CD4-positive, alpha-beta T cell treated with Interleukin-15 for 4 hours (primary cell): ENCODE measurements around the gene CEP126.
"Not testable (repeated sequence)": the region's sequence is repeated elsewhere in the genome, so short reads cannot be mapped to it uniquely, and the experiment has no call there.

Experiments used
- DNase-seq: peaks from one replicate; pipeline ENCODE4 v3.0.0-alpha.2; 2020; ENCODE audit warnings: low spot score

The CEP126 gene

GRCh38 chr11:101929294-101929915 lies 14.6 kb downstream of the CEP126 start:
- no peak for DNase-seq

- DNase-seq, result no peak
Observed at GRCh38 chr11:101931692-101932091, 16.9 kb downstream of the CEP126 start.

GRCh38 chr11:101940901-101941520 lies 26.2 kb downstream of the CEP126 start:
- no peak for DNase-seq

- no peak for DNase-seq
Observed at GRCh38 chr11:101944923-101945322, 30.1 kb downstream of the CEP126 start.

GRCh38 chr11:101945448-101945847 lies 30.6 kb downstream of the CEP126 start:
- no peak for DNase-seq

- no peak for DNase-seq
Observed at GRCh38 chr11:101949680-101950220, 34.9 kb downstream of the CEP126 start.

GRCh38 chr11:101955278-101955677 lies 40.5 kb downstream of the CEP126 start:
- no peak for DNase-seq

- no peak for DNase-seq
Observed at GRCh38 chr11:101955701-101956100, 40.9 kb downstream of the CEP126 start.

GRCh38 chr11:101960231-101960630 lies 45.4 kb downstream of the CEP126 start:
- no peak for DNase-seq

GRCh38 chr11:101964200-101964599 lies 49.4 kb downstream of the CEP126 start:
- DNase-seq, result not testable (repeated sequence)

GRCh38 chr11:101974255-101974654 lies 59.4 kb downstream of the CEP126 start:
- DNase-seq, result no peak

- no peak for DNase-seq
Observed at GRCh38 chr11:101974771-101975170, 60.0 kb downstream of the CEP126 start.

GRCh38 chr11:101975734-101976133 lies 60.9 kb downstream of the CEP126 start:
- DNase-seq, result no peak

- DNase-seq, result no peak
Observed at GRCh38 chr11:101987370-101987769, 72.6 kb downstream of the CEP126 start.

- DNase-seq, result no peak
Observed at GRCh38 chr11:101993172-101993571, 78.4 kb downstream of the CEP126 start.

- DNase-seq, result not testable (repeated sequence)
Observed at GRCh38 chr11:101994052-101994469, 79.3 kb downstream of the CEP126 start.

- DNase-seq, result no peak
Observed at GRCh38 chr11:101996111-101996510, 81.3 kb downstream of the CEP126 start.

GRCh38 chr11:102001657-102002338 lies 87.0 kb downstream of the CEP126 start:
- no peak for DNase-seq

GRCh38 chr11:102004220-102004619 lies 89.4 kb downstream of the CEP126 start:
- DNase-seq, result no peak

GRCh38 chr11:102005306-102005705 lies 90.5 kb downstream of the CEP126 start:
- no peak for DNase-seq

- DNase-seq, result no peak
Observed at GRCh38 chr11:102006835-102007566, 92.2 kb downstream of the CEP126 start.
